Aortic smooth muscle cell (primary cell): ENCODE measurements around the gene SUPT16H. TPM values are rescaled to one million over a fixed set of nuclear protein-coding genes. Genes with fewer than 3 reads are reported as not detected.

Experiments
- total RNA-seq: library from RNA; depleted of rRNA; stranded (reverse); fragments of >200 nt; gene quantifications from 2 replicates; pipeline ENCODE4 v1.2.3, GENCODE V29; 2014

SUPT16H gene
- 71.5 and 86.1 TPM in 2 replicates for total RNA-seq

DNA sequence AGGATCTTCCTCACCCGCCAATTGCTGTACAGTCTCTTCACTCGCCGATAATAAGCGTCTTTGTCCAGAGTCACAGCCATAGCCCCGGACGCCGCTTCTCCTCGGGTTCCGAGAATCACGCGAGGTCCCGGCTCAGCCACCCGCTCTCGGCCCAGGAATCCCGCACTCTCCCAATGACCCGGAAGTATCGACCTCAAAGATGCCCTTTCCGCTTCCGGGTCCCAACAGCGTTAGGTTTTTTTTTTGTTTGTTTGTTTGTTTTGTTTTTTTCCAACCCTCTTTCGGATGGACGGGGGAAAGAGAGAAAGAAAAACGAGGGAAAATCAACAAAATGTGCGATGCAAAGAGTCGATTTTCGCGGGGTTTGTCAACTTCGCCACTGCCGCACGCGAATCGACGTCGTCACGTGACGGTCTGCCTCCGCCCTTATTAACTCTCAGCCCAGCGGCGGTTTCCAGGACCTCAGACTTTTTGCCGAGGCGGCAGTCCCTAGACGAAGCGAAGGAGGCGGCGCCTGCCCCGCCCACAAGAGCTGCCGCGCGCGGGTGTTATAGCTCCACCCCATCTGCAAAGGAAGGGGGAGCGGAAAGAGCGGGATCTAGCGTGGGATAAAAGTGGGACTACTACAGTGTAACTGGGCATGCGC is at the start of gene SUPT16H:
TSS of gene SUPT16H (minus strand) at position 172 of the 646 bp plus-strand sequence. CDS start at position 80, 92 bp downstream.

Other genes with a start within 250 kb of the SUPT16H start
- not detected in 2 replicates for gene OR5AU1, start 228.0 kb downstream of the SUPT16H start, total RNA-seq
- gene HNRNPC, start 114.6 kb downstream of the SUPT16H start, total RNA-seq: 591 and 671 TPM in 2 replicates
- not detected in 2 replicates for gene RPGRIP1, start 103.9 kb downstream of the SUPT16H start, total RNA-seq
- 47.7 and 51.1 TPM in 2 replicates for gene CHD8, start 72.1 kb upstream of the SUPT16H start, total RNA-seq
- gene RAB2B, start 92.9 kb upstream of the SUPT16H start, total RNA-seq: 20.7 and 24.2 TPM in 2 replicates
- 21.5 and 30.5 TPM in 2 replicates for gene TOX4, start 93.2 kb upstream of the SUPT16H start, total RNA-seq
- 39.2 and 52.8 TPM in 2 replicates for gene METTL3, start 127.3 kb upstream of the SUPT16H start, total RNA-seq
- 1.5 and 2.1 TPM in 2 replicates for gene SALL2, start 142.3 kb upstream of the SUPT16H start, total RNA-seq
- not detected in 2 replicates for gene OR10G3, start 196.1 kb upstream of the SUPT16H start, total RNA-seq